Stimulated activated CD8-positive, alpha-beta memory T cell treated with anti-CD3 and anti-CD28 coated beads, Interleukin-12 subunit alpha, Interleukin-12 subunit beta, amount 100 ng/mL, for 1 hour (primary cell): Measurements from ENCODE around the gene MDM4.
"Not testable (repeated sequence)": the region's sequence is repeated elsewhere in the genome, so short reads cannot be mapped to it uniquely, and the experiment has no call there.

Experiments
- DNase-seq: peaks from one replicate; pipeline ENCODE4 v3.0.0-alpha.2; 2020; ENCODE audit warnings: low read depth

The MDM4 gene

DNA sequence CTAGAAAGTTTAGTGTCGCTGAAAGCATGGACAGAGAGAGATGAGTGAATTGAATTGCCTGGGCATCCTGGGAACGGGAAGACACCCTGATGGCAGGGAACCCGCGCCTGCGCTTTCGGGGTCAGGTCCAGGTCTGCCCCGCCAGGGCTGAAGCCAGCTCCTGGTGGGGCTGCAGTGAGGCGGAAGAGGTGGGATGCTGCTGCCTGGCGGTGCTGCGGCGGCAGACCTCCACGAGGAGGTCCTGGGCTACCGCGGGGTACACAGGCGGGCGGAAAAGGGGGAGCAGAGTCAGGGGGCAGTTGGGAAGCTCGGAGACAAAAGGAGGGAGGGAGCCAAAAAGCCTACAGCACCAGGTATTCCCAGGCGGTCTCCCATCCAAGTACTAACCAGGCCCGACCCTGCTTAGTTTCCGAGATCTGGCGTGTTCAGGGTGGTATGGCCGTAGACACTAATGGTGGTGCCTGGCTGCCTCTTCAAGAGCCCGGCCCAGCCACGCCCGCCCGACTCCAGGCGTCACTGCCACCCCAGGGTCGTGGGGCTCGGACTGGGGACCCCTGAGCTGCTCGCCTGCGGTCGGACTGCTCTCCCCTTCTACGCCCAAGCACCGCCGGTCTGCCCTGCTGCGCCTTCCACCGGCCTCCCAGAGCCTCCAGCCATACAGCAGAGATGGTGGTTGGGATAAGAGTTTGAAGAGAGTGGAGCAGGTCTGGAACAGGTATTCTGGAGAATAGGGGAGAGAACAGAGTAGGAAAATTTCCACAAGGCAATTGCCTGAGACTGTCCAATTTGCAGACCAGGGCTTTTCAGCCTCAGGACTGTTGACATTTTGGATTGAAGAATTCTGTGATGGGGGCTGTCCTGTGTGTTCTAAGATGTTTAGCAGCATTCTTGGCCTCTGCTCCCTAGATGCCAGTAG is 46.1 kb downstream of the MDM4 start:
- DNase-seq = no peak

DNA sequence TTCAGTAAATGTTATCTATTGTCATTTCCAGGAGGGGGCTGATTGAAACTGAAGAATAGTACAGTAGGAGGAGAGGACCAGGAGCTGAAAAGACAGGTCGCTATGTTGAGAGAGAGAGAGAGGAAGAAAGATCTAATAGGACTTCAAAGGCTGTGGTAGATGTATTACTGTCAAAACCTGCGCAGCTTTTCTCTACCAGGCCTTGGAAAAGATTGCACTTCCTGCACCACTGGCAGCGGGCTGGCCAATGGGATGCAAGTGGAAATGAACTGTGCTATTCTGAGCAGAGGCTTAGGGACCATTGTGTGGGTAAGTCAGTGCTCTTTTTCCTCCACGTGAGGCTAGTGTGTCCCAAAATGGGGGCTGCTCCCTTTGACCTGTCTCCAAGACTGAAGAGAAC is 47.1 kb downstream of the MDM4 start:
- no peak for DNase-seq

DNA sequence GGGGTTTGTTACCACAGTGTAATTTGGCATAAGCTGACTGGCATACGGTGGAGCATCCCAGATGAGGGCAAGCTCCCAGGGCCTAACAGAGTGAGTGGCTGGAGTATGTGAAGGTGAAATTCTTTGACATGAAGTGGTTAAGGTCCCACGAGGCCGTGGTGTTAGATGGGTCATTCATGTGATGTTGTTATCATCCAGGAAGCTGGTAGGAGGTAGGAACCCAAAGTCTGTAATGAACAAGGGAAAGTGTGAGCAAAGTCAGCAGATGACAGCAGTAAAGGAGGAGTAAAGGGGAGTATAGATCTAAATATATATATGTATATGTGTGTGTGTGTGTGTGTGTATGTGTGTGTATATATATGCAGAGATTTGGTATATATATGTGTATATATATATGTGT is 47.6 kb downstream of the MDM4 start:
- DNase-seq = no peak

- DNase-seq = no peak
Measured at GRCh38 chr1:204564835-204565234, 48.6 kb downstream of the MDM4 start.

DNA sequence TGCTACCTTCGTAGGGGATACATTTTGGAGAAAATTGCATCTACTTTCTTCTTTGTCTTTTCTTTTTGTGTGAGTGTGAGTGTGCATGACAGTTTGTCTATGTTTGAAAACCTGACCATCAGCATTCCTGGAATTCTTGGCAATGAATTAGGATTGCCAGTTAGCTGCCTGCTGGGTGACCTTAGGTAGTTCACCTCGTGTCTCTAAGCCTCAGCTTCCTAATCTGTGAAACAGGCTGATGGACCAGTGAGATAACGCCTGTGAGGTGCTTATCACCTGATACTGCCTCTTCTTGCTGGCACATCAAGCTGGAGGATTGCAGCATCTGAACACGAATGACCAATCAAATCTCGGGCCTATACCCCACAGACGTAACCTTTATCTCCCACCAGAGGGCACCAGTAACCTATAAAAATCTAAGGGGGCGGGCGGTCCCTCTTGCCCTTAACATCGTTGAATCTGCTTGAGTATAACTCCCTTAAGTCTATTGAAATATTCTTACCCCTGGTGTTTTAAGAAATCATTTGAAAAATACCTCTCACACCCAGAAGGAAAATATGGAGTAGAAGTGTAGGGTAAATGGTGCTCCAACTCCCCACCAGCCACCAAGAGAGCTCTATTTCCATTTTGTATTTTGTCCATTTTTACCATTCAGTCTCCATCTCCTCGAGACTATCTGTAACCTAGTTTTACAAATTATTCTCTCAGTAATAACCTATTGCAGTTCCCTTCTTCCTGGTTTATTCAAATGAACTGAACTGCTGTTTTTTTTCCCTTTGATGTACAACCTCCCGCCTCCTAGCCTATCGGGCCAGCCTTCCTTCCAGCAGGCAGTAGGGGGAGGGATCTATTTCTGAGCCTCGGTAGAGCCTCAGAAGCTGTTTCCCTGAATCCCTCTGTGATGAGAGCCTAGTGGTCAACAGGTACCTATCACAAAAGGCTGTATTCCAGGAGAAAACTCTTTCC is 49.7 kb downstream of the MDM4 start:
- peak; percentile 22 for DNase-seq

DNA sequence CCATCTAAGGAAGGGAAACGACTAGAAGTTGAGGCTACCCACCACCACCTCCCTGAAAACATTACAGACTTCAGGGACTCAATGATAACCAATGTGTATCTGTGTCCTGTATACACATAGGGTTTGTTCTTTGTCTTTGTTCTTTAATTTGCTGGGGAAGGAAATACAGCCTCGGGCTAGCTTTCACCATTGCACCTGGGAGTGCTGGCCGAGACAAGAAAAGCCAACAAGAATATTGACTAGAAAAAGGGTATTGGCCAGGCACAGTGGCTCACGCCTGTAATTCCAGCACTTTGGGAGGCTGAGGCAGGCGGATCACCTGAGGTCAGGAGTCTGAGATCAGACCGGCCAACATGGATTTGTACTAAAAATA is 50.4 kb downstream of the MDM4 start:
- DNase-seq = no peak

GRCh38 chr1:204567071-204567470 is 50.9 kb downstream of the MDM4 start:
- no peak for DNase-seq

DNA sequence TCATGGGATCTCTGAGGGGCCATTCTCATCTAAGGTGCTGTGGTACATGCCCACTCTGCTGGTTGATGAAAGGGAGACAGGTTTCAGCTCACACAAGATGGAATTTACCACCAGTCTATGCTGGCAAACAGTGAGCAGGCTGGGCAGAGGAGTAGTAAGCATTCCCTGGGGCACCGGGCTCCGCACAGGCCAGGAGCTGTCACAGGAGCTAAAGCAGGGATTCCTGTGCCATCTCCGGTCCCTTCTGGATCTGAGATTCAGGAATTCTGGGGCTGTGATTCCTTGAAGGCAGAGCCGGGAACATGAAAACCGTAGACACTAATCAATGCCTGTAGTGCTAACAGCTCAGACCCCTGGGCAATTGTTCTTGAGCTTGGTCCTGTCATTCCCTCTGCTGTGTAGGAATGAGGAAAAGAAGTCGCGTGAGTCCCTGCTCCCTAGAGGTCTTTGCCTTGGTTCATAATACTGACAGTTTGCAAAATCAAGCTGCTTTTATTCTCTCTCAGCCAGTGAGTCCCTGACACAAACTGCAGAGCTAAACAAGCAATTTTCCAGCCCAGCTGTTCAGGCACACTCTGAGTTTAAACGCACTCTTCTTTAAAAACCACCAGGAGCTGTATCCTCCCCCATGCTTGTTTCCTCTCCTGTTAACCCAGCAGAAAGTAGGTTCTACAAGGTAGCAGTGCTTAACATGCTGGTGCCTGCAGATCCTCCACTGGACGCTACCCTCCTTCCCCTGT is 52.5 kb downstream of the MDM4 start:
- DNase-seq = no peak

GRCh38 chr1:204569478-204569877 is 53.3 kb downstream of the MDM4 start:
- no peak for DNase-seq

DNA sequence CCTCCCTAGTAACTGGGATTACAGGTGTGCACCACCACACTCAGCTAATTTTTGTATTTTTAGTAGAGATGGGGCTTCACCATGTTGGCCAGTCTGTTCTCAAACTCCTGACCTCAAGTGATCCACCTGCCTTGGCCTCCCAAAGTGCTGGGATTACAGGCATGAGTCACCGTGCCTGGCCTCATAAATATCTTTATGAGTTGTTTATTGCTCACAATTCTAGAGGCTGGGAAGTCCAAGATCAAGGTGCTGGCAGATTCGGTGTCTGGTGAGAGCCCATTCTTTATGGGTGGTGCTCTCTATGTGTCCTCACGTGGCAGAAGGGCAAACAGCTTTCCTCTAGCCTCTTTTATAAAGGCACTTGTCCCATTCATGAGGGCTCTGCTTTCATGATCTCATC is 53.8 kb downstream of the MDM4 start:
- not testable (repeated sequence) for DNase-seq

GRCh38 chr1:204571128-204571527 is 54.9 kb downstream of the MDM4 start:
- DNase-seq = no peak

- no peak for DNase-seq
Measured at GRCh38 chr1:204571631-204572030, 55.4 kb downstream of the MDM4 start.

DNA sequence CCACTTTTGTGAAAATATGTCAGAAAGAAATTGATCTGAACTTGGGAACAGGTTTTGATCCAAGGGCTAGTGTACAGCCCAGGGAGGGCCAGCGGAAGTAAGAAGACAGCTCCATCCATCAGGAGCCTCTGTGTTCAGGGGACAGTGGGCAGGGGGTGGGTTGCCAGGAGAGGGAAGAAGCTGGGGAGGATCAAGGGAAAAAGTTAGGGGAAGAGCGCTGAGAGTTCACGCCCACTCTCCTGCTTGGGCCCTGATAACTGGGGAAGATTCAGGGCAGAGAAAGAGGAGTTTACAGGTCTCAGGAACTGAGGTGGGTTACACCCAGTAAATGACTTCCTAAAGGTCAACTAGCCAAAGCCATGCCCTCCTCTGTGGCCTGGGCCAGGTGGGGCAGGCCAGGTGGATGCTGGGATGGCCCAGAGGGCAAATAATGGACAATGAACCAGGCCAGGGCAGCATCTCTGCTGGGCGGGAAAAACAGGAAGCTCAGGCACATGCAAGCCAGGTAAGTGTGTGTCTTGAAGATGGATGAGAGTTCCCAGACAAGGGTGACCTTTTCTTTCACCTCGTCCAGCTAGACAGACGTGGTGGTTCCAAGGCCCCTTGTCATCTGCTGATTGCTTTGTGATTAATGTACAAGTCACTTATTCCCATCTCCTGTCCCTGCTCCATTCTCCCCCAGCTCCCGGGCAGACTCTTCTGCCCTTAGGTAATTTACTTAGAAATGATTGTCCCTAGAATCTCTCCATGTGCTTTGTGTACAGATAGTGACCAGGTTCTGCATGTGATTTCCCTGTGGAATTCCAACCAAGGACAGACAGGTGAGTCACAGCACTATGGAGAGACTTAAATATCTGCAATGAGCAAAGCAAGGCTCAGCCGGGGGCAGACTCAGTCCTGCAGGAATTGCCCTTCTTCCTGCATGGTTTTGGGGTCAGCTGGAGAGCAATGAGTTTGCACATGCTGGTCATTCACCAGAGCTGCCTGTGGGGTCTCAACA is 57.0 kb downstream of the MDM4 start:
- DNase-seq = no peak

DNA sequence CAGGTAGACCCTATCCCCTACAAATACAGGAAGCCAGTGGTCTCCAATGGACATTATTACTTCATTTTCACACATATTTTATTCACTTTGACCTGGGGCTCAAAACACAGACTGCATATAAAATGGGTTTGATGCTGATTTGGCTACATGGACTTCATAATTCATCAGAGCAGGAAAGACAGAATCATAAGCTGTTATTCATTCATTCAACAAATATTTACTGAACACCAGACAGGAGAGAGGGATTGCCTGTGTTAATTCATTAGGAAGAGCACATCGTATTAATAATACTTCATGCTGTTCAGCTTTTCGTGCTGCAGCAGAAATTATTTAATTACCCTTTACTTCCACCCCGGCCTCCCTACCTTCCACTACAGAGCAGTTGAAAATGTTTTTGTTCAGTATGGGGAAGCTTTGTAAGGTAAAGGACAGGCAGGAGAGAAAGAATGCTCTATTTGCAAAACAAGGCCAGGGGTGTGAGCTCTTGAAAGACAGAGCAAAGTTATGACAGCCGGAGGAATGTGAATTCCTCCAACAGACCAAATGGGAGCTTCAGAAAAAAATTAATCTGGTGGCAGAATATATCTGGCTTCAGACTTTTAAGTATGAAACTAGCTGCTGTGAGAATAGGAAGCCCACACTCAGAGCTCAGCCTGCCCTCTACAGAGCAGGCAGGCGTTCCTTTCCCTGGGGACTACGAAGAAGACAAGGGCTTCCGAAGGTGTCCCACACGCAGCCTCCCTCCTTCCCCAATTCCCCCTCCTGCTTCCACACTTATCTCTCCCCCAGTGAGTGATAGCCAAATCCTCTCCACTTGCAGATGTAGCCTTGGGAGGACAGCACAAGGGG is 58.0 kb downstream of the MDM4 start:
- DNase-seq = no peak

DNA sequence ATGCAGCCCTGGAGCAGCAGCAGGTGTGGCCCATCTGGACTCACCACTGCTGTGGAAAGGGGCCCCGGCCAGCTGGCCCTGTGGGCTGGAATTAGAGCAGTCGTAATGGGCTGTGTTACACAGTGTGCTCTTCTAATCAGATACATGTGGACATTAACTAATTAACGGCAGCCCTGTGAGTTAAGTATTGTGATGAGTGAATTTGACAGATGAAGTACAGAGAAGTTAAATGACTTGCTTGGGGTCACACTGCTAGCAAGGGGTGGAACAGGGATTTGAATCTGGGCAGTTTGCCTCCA is 58.6 kb downstream of the MDM4 start:
- DNase-seq = no peak

DNA sequence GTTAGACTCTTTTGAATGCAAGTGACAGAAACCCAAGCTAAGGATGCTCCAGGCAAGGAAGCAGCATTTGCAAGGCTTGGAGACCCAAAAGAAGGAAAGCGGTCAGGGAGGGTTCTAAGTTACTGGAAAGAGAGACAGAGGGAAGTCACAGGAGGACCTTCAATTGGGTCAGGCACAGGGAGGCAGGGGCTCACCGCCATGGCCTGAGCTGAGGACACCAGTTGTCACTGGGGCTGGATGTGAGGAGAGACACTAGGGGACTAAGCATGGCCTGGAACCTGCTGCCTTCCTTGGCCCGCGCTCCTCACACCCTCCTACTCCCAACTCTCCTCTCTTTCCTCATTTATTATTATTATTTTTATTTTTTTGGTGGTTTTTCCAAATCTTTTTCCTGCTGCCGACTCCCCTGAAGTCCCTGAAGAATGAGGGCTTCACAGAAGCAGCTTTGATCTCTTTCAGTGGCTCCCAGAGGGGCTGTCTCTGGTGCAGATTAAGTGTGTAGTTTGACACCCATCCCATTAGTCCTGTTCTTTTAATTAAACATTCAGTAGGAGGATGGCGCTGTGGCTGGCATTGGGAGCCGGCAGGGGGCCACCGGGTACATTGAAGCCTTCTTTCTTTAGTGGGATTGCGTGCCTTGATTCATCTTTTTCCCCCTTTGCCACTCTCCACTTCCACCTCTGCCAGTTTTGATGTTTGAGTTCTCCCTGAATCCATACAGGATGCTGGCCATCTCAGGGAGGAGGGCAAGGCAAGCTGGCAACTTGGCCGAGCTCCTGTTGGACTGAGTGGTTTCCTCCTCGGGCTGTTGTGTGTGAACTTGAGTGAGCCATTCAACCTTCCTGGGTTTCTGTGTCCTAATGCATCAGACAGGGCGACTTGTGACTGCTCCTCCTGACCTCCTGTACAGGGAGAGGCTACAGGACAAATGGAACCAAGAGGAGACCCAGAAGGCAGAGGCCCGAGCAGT is 59.3 kb downstream of the MDM4 start:
- DNase-seq = no peak

DNA sequence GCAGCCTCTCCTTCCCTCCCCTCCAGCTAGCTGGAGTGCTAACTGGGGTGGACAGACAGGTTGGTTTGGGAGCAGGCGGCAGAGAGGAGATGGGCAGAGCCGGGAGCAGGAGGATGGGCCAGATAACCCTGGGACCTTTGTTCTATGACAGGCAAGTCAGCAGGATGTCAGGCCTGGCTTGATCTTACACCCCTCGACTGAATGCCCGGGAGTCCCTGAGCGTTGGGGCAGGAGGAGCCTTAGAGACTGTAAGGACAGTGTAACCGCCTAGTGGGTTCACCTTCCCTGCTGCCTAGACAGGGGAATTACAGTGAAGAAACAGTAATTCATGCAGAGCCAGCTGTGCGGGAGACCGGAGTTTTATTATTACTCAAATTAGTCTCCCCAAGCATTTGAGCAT is 60.2 kb downstream of the MDM4 start:
- DNase-seq = no peak

- DNase-seq = no peak
Measured at GRCh38 chr1:204577794-204578478, 61.7 kb downstream of the MDM4 start.
